Measurements from ENCODE around the gene FHIP1B.

The FHIP1B gene

DNA sequence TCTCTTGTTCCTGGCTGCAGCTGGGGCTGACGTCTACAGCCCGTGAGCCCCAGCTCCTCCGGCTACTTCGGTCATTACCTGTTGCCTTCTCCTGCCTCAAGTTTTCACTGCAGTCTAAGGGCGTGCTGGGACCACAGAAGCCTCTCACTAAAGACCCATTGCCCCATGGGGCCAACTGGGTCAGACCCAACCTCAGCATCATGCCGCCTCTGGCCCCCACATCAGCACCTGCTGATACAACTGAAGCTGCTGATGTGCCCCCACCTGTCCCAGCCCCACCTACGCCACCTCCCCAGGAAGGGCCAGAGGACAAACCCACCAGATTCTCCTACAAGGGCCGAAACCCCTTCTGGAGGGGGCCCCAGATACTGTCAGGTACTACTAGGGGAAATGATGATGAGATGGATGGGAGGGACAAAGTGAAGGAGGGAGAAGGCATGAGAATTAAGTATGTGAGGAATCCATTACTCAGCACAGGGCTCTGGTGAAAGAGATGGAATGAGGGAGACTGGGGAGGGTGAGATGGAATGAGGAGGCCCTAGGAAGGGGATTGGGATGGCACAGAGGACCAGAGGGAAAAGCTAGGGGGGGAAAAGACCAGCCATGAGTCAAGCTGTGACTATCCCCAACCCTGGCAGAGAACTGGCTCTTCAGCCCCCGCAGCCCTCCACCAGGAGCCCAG, 24.0 kb downstream of the FHIP1B start:
- no peaks in the 10 kb centered on the region for H3F3A ChIP-seq (ENCODE audit: control insufficient read depth, insufficient read depth)
- H3K27me3 ChIP-seq (ENCODE audit: control insufficient read depth, low read length): no peaks in the 10 kb centered on the region
- no peak overlapping the region for H3K4me3 ChIP-seq (ENCODE audit: low read length)
- no peaks in the 10 kb centered on the region for H3K9me3 ChIP-seq (ENCODE audit: control insufficient read depth, insufficient read depth, low read length)
- H3K9me2 ChIP-seq (replicated peaks; ENCODE audit: control insufficient read depth, low read length): no peaks in the 10 kb centered on the region
- no peak for TF ChIP-seq EZH2phosphoT487 (IDR thresholded peaks at IDR 0.05; ENCODE audit: borderline replicate concordance, low read length)
- TF ChIP-seq, protein P1, sequence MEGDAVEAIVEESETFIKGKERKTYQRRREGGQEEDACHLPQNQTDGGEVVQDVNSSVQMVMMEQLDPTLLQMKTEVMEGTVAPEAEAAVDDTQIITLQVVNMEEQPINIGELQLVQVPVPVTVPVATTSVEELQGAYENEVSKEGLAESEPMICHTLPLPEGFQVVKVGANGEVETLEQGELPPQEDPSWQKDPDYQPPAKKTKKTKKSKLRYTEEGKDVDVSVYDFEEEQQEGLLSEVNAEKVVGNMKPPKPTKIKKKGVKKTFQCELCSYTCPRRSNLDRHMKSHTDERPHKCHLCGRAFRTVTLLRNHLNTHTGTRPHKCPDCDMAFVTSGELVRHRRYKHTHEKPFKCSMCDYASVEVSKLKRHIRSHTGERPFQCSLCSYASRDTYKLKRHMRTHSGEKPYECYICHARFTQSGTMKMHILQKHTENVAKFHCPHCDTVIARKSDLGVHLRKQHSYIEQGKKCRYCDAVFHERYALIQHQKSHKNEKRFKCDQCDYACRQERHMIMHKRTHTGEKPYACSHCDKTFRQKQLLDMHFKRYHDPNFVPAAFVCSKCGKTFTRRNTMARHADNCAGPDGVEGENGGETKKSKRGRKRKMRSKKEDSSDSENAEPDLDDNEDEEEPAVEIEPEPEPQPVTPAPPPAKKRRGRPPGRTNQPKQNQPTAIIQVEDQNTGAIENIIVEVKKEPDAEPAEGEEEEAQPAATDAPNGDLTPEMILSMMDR (IDR thresholded peaks at IDR 0.05; ENCODE audit: low read depth, low read length, poor library complexity, severe bottlenecking): no peak
- peaks cover 33% of the 10 kb centered on the region for H3K36me3 ChIP-seq (ENCODE audit: control insufficient read depth, low read length)
- H3K27ac ChIP-seq (ENCODE audit: low read depth, low read length): no peak overlapping the region
- no peak overlapping the region for H3K4me2 ChIP-seq (ENCODE audit: low read length)
- H4K20me1 ChIP-seq (ENCODE audit: control insufficient read depth, insufficient read depth, low read depth, low read length): no peaks in the 10 kb centered on the region
- H3K4me1 ChIP-seq (ENCODE audit: control insufficient read depth, low read length): no peaks in the 10 kb centered on the region
- no peaks in the 10 kb centered on the region for H3K79me2 ChIP-seq (ENCODE audit: control insufficient read depth, low read length)

DNA sequence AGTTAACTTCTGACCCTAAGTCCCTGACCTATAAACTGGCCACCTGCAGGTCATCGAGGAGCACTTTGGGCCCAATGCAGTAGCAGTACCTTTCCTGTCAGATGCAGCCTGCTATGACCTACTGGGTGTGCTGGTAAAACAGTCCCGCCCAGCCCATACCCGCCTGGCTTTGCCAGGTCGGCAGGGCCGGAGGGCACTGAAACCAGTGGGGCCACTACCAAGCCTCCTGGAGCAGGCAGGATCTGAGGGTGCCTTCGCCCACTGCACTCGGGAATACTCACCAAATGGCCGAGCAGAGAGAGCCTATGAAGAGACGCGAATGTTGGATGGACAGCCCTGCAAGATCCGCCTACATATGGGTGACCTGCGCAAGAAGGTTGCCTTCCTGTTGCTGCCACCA, 24.6 kb downstream of the FHIP1B start:
- H4K20me1 ChIP-seq (ENCODE audit: control insufficient read depth, insufficient read depth, low read depth, low read length): no peaks in the 10 kb centered on the region
- no peak overlapping the region for H3K4me3 ChIP-seq (ENCODE audit: low read length)
- no peaks in the 10 kb centered on the region for H3F3A ChIP-seq (ENCODE audit: control insufficient read depth, insufficient read depth)
- TF ChIP-seq EZH2phosphoT487 (IDR thresholded peaks at IDR 0.05; ENCODE audit: borderline replicate concordance, low read length): no peak
- TF ChIP-seq, protein P1 (IDR thresholded peaks at IDR 0.05; ENCODE audit: low read depth, low read length, poor library complexity, severe bottlenecking): no peak
- H3K79me2 ChIP-seq (ENCODE audit: control insufficient read depth, low read length): no peaks in the 10 kb centered on the region
- H3K9me2 ChIP-seq (replicated peaks; ENCODE audit: control insufficient read depth, low read length): no peaks in the 10 kb centered on the region
- no peaks in the 10 kb centered on the region for H3K4me1 ChIP-seq (ENCODE audit: control insufficient read depth, low read length)
- no peak overlapping the region for H3K27ac ChIP-seq (ENCODE audit: low read depth, low read length)
- H3K27me3 ChIP-seq (ENCODE audit: control insufficient read depth, low read length): no peaks in the 10 kb centered on the region
- no peak overlapping the region for H3K4me2 ChIP-seq (ENCODE audit: low read length)
- H3K36me3 ChIP-seq (ENCODE audit: control insufficient read depth, low read length): peaks cover 30% of the 10 kb centered on the region
- H3K9me3 ChIP-seq (ENCODE audit: control insufficient read depth, insufficient read depth, low read length): no peaks in the 10 kb centered on the region

DNA sequence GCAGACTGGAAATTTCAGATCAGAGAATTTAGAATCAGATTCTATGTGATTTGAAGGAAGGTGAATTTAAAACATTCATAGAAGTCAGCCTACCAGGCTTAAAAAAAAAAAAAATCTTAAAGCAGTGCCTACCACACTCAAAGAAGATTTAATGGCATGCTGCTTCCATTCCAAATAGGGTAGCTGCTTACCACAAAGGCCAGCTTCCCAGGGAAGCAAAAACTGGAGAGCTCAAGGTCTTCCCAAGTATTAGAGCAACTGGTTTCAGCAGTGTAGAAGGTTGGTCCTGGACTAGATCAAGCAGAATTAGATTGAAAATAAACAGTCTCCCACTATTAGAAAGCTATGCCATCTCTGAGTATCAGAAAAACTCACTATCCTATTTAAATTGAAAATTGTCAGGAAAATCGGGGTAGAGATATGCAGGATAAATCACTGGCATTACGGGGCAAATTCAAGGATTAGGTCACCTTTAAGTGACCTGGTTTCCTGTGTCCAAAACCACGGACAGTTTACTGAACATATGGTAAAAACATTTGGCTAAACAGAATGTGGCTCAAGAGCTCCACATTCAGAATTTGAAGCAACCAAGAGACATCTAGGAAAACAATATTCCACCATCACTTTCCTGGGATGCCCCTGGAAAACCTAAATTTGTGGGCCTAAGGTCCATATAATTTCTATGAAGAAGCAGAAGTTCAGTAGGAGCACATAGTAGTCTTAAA, 27.8 kb downstream of the FHIP1B start:
- TF ChIP-seq EZH2phosphoT487 (IDR thresholded peaks at IDR 0.05; ENCODE audit: borderline replicate concordance, low read length): no peak
- TF ChIP-seq, protein P1 (IDR thresholded peaks at IDR 0.05; ENCODE audit: low read depth, low read length, poor library complexity, severe bottlenecking): no peak
- H3K36me3 ChIP-seq (ENCODE audit: control insufficient read depth, low read length): peaks cover 9% of the 10 kb centered on the region; the same call in 1 of the 2 replicates

More for the DNA sequence above, 27.8 kb downstream of the FHIP1B start:
- no peak overlapping the region for H3K27ac ChIP-seq (ENCODE audit: low read depth, low read length)
- H4K20me1 ChIP-seq (ENCODE audit: control insufficient read depth, insufficient read depth, low read depth, low read length): no peaks in the 10 kb centered on the region
- H3K9me2 ChIP-seq (replicated peaks; ENCODE audit: control insufficient read depth, low read length): no peaks in the 10 kb centered on the region
- H3K9me3 ChIP-seq (ENCODE audit: control insufficient read depth, insufficient read depth, low read length): no peaks in the 10 kb centered on the region
- no peaks in the 10 kb centered on the region for H3K27me3 ChIP-seq (ENCODE audit: control insufficient read depth, low read length)
- no peaks in the 10 kb centered on the region for H3K79me2 ChIP-seq (ENCODE audit: control insufficient read depth, low read length)
- no peak overlapping the region for H3K4me2 ChIP-seq (ENCODE audit: low read length)
- H3F3A ChIP-seq (ENCODE audit: control insufficient read depth, insufficient read depth): no peaks in the 10 kb centered on the region
- H3K4me1 ChIP-seq (ENCODE audit: control insufficient read depth, low read length): no peaks in the 10 kb centered on the region
- H3K4me3 ChIP-seq (ENCODE audit: low read length): no peak overlapping the region
